Kidney tubule cell (primary cell): Measurements from ENCODE around the gene NKD2.
"Not testable (repeated sequence)": the region's sequence is repeated elsewhere in the genome, so short reads cannot be mapped to it uniquely, and the experiment has no call there.

Experiments used
- DNase-seq: peaks from one replicate; pipeline ENCODE4 v3.0.0-alpha.2; 2018; ENCODE audit warnings: low spot score

NKD2 gene

GRCh38 chr5:1013238-1013947 is 4.8 kb downstream of the NKD2 start:
- no peak for DNase-seq

- no peak for DNase-seq
These were observed 5.3 kb downstream of the NKD2 start for GRCh38 chr5:1013948-1014301.

GRCh38 chr5:1014346-1014745 is 5.7 kb downstream of the NKD2 start:
- DNase-seq = no peak

- DNase-seq = no peak
These were observed 6.2 kb downstream of the NKD2 start for GRCh38 chr5:1014781-1015221.

GRCh38 chr5:1015507-1015906 is 6.9 kb downstream of the NKD2 start:
- DNase-seq = no peak

GRCh38 chr5:1016036-1016435 is 7.4 kb downstream of the NKD2 start:
- no peak for DNase-seq

- DNase-seq = no peak
These were observed 7.9 kb downstream of the NKD2 start for GRCh38 chr5:1016476-1016875.

GRCh38 chr5:1017056-1017455 is 8.5 kb downstream of the NKD2 start:
- no peak for DNase-seq

- no peak for DNase-seq
These were observed 9.3 kb downstream of the NKD2 start for GRCh38 chr5:1017691-1018455.

- no peak for DNase-seq
These were observed 10.0 kb downstream of the NKD2 start for GRCh38 chr5:1018596-1018995.

GRCh38 chr5:1019001-1019905 is 10.7 kb downstream of the NKD2 start:
- DNase-seq = no peak

- DNase-seq = no peak
These were observed 11.9 kb downstream of the NKD2 start for GRCh38 chr5:1020452-1020961.

- DNase-seq = no peak
These were observed 12.8 kb downstream of the NKD2 start for GRCh38 chr5:1021136-1021968.

GRCh38 chr5:1021969-1022336 is 13.4 kb downstream of the NKD2 start:
- not testable (repeated sequence) for DNase-seq

- no peak for DNase-seq
These were observed 18.4 kb downstream of the NKD2 start for GRCh38 chr5:1026700-1027621.

- no peak for DNase-seq
These were observed 19.2 kb downstream of the NKD2 start for GRCh38 chr5:1027631-1028441.

GRCh38 chr5:1028481-1029281 is 20.1 kb downstream of the NKD2 start:
- DNase-seq = no peak

GRCh38 chr5:1029282-1029944 is 20.8 kb downstream of the NKD2 start:
- DNase-seq = no peak
